Colon (tissue), 2 donors: ENCODE measurements around the gene MOV10.
"Not testable (repeated sequence)": the region's sequence is repeated elsewhere in the genome, so short reads cannot be mapped to it uniquely, and the experiment has no call there.

Experiments used
- FAIRE-seq: peaks from 2 replicates; lab custom pipeline; 2012; peaks lifted over from hg19 to GRCh38; lab: Jason Lieb, UNC
- donor health status: control.
- donor health status: control.

Gene MOV10

GRCh38 chr1:112713466-112714312 is 39.2 kb downstream of the MOV10 start:
- no peak for FAIRE-seq

GRCh38 chr1:112714313-112715263 is 40.1 kb downstream of the MOV10 start:
- FAIRE-seq, result no peak

- no peak for FAIRE-seq
Measured at GRCh38 chr1:112715264-112716053, 41.0 kb downstream of the MOV10 start, which contains the start of gene PPM1J. PPM1J (minus strand) TSS chr1:112715332; CDS start chr1:112715301, 31 bp downstream.

GRCh38 chr1:112716133-112716720 is 41.8 kb downstream of the MOV10 start:
- FAIRE-seq, result no peak

- no peak for FAIRE-seq
Measured at GRCh38 chr1:112717263-112717873, 42.9 kb downstream of the MOV10 start.

- FAIRE-seq, result no peak
Measured at GRCh38 chr1:112718691-112719418, 44.4 kb downstream of the MOV10 start.

GRCh38 chr1:112719706-112720105 is 45.2 kb downstream of the MOV10 start:
- FAIRE-seq, result no peak

- FAIRE-seq, result no peak
Measured at GRCh38 chr1:112720800-112721199, 46.3 kb downstream of the MOV10 start.

GRCh38 chr1:112721294-112721693 is 46.8 kb downstream of the MOV10 start:
- not testable (repeated sequence) for FAIRE-seq

- FAIRE-seq, result no peak
Measured at GRCh38 chr1:112721966-112722524, 47.6 kb downstream of the MOV10 start.

- no peak for FAIRE-seq
Measured at GRCh38 chr1:112722601-112723510, 48.4 kb downstream of the MOV10 start.

GRCh38 chr1:112723511-112723839 is 49.0 kb downstream of the MOV10 start:
- FAIRE-seq, result no peak

- FAIRE-seq, result not testable (repeated sequence)
Measured at GRCh38 chr1:112724240-112724639, 49.8 kb downstream of the MOV10 start.

GRCh38 chr1:112727716-112728115 is 53.3 kb downstream of the MOV10 start:
- FAIRE-seq, result no peak

GRCh38 chr1:112728306-112728971 is 54.0 kb downstream of the MOV10 start:
- FAIRE-seq, result not testable (repeated sequence)

- FAIRE-seq, result not testable (repeated sequence)
Measured at GRCh38 chr1:112729011-112729410, 54.6 kb downstream of the MOV10 start.

GRCh38 chr1:112729909-112730308 is 55.5 kb downstream of the MOV10 start:
- FAIRE-seq, result no peak

- no peak for FAIRE-seq
Measured at GRCh38 chr1:112731451-112731850, 57.0 kb downstream of the MOV10 start.

GRCh38 chr1:112735752-112736151 is 61.3 kb downstream of the MOV10 start:
- FAIRE-seq, result no peak
